IPS DF 4.7 (cell line): ENCODE results near the gene PDIA5.
"Not testable (repeated sequence)": the region's sequence is repeated elsewhere in the genome, so short reads cannot be mapped to it uniquely, and the experiment has no call there.

Source experiments
- DNase-seq: peaks from one replicate; pipeline ENCODE4 v3.0.0-alpha.2; 2013; ENCODE audit warnings: low spot score; ENCODE audit errors: extremely low read depth

Gene PDIA5

DNA sequence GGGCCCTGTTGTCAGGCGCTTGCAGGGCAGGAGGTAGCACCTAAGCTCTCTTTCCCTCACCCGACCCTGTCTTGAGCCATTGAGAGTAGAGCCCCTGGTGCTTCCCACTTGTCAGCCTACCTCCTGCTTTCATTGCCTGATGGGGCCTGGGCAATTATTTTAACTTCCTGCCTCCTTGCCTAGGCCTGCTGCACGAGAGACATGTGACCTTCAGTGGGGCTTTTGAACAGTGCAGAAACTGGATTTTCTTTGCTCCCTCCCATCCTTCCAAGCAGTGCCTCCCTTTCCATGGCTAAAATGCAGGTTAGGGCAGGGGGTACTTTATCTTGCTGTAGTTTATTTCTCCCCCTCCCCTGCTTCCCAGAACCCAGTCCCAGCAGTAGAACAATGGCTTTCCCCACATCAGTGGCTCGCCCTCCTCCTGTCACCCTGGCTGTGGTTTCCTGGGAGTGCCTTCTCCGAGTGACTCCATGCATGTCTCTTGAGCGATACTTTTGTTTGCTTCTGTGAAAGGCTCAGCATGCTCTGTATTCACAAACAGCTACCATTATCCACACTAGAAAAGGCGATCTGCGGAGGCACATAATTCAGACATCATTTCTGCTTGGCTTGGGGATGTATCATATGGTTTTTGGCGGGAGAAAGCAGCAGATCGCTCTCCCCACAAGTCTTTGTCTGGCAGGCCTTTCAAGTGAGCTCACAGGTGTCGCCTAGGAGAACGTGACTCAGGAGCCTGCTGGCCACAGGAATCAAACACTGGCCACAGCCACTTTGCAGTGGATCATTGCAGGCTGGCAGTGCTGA is 24.1 kb downstream of the PDIA5 start:
- DNase-seq = no peak

DNA sequence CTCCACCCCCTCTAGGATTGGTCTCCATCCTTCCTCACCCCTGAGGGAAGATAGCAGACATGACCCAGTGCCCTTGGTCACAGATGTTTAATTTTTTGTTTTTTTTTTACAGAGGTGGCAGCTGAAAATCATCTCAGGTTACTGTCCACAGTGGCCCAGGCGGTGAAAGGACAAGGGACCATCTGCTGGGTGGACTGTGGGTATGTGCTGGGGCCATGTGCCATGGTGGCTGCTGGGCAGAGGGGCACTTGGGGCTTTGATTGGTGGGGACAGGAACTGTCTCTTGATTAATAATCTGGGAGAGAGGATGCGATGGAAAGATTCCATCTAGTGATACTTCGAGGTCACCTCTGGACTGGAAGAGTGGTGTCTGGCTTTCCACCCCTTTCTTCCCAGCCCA is 25.4 kb downstream of the PDIA5 start:
- no peak for DNase-seq

DNA sequence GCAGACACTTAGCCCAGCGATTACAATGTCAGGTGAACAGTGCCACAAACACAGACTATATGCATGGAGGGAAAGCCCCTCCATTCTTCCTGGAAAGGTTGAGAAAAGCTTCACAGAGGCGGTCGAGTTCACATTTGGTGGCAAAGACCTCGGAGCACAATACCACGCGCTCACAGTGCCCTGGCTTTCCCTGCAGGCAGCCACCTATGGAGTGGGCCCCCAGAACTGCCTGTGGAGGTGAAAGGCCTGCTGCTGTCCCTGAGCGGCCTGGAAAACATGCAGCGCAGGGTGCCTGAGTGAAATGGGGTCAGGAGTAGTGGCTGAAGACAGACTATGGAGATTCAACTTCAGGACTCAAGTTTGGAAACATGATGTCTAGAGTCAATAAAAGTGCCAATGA is 26.9 kb downstream of the PDIA5 start:
- no peak for DNase-seq

DNA sequence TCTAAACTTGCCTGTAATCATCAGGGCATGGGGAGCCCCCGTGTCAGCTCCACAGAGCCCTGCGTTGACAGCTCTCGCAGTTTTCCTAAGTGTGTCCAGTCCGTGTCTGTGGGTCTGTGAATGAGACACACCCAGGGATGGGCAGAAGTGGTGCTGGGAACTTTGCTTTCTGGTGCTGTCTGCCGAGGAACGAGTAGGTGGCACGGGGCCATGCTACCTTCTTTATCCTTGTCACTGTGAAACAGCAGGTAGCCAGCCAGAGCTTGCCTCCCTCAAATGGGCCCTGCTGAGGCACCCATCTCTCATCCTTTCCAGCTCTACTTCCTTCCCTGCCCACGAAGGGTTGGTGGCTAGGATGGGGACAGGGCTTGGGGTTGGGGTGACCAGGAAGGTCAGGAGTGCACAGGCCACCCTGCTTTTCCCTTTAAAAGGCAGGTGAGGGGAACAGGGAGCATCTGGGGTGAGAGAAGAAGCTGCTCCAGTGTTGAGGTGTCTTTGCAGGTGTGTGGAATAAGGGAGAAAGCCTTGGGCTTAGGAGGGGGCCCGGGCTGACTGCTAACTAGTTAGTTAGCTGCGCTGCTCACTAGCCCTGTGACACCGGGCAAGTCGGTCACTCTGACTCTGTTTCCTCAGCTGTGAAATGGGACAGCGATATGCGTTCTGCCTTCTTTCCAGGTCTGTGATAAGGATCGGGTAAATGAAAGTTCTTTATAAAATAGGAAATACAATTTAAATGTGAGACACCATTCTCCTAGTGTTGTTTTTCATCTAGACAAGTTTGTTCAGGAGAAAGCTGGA is 27.9 kb downstream of the PDIA5 start:
- DNase-seq = no peak

- DNase-seq = no peak
These were observed 29.3 kb downstream of the PDIA5 start for GRCh38 chr3:123096126-123096525.

GRCh38 chr3:123096731-123097130 is 29.9 kb downstream of the PDIA5 start:
- DNase-seq = no peak

DNA sequence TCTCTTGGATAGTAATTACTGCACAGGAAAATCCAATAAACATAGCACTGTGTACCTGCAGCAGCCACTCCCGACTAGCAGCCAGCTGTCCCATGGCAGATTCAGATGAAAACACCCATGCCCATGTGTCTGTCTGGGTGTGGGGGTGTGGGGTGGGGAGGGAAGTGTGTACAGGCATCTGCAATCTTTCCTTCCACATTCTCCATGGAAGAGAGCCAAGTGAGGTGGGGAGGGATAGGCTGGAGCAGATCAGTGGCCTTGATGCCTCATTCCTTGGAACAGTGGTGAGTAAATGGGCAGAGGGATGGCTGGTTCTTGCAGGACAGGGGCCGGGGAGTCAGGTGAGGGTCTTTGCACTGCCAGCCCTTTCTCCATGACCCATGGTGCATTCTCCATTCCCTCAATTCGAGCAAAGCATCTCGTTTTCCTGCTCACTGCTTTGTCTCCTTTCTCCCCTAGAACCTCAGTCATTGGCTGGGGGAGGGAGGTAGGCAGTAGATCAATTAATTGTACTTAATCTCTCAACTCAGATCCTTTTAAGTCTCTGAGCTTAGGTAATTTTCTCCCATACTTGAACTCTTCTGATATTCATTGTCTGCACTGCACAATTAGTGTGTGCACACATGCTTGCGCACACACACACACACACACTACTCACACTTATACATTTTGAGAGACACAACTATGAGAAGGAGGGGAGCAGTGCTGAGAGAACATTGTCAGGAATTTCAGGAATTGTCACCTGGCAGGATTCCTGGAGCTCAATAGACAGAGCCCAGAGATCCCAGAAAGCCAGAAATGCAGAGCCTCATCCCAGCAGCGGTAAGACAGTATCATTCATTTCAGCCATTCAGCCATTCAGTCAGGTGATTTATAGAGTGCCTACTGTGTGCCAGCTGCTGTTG is 31.9 kb downstream of the PDIA5 start:
- DNase-seq = peak; percentile 33

DNA sequence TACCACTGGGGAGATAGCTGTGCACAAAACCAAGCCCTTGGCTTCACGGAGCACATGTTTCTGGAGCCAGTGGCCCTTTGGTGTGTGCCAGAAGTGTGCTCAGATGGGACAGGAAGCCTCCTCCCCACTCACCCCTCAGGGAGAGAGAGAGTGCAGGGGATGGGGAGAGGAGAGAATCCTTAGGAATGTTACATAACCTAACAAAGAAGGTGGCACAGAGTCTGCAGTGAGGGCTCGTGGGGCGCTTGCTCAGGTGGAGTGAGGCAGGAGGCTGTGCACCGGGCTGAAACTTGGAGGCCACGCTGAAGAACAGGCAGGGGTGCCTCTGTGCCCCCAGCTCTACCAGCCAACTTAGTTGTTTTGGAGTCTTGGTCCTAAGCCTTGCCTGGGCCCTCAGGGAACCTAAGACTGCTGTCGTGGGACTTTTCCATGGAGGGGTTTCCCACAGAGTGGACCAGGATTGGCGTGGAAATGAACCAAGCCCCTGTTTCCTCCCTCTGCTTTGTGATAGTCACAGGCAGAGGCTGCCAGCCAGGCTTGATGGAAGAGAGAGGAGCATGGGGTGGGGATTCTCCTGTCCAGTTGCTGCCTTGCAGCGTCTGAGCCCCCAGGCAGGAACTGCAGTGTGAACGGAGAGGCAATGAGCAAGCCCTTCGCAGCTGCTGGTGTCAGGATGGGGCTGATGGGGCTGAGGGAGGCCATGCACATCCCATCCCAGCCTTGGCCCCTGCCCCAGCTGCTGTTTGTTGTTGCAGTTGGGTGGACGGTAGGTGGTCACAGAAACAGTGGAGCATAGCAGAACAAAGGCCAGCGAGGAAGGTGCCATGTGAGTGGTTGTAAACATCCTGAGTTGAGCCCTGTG is 32.7 kb downstream of the PDIA5 start:
- DNase-seq = no peak

GRCh38 chr3:123100193-123100776 is 33.5 kb downstream of the PDIA5 start:
- DNase-seq = no peak

GRCh38 chr3:123102249-123102648 is 35.4 kb downstream of the PDIA5 start:
- no peak for DNase-seq

- DNase-seq = no peak
These were observed 36.0 kb downstream of the PDIA5 start for GRCh38 chr3:123102826-123103225.

- DNase-seq = no peak
These were observed 37.7 kb downstream of the PDIA5 start for GRCh38 chr3:123104550-123104949.

GRCh38 chr3:123105201-123106189 is 38.7 kb downstream of the PDIA5 start:
- DNase-seq = no peak

DNA sequence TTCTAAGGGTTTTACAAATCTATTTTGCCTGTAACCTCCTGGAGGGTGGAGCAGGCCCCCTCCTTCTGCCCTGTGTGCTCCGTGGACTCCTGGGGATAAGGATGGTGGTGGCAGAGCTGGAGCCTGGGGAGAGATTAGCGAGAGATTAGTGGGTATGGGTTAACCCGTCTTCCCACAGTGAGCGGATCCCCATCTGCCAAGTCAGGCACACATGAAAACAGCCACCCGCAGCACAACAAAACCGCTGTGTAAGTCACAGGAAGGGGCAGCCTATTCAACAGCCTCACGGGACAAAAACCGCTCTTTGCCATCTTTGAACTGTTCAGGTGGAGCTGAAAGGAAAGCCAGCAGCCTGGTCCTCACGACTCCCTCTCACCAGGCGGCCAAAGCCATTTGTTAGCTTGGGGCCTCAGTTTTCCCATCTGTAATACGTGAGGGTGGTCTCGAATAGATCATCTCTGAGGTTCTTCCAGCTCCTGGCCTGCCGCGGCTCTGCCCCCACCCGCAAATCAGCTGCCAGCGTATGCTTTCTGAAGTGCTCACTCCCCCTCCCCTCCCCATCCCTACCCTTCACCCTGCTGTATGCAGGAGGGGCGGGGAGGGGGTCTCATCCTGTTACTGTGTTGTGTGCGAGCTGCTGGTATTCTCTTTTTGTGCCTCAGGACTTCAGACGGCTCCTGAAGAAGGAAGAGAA is 43.6 kb downstream of the PDIA5 start:
- DNase-seq = no peak

- no peak for DNase-seq
These were observed 44.3 kb downstream of the PDIA5 start for GRCh38 chr3:123110976-123111615.

DNA sequence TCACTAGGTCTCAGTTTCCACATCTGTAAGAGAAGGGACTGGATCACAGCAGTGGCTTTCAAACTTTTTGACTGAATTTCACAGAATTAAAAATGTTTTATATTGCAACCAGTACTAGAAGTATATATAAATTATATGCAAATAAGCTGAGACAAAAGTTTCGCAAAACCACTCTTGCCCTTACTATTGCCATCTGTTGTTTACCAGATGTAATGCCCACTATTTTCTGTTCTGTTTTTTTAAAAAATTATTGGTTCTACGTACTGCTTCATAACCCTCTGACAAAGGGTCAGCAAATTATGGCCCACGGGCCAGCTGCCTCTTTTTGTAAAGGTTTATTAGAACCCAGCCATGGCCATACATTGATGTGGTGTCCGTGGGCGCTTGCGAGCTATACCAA is 44.8 kb downstream of the PDIA5 start:
- no peak for DNase-seq

DNA sequence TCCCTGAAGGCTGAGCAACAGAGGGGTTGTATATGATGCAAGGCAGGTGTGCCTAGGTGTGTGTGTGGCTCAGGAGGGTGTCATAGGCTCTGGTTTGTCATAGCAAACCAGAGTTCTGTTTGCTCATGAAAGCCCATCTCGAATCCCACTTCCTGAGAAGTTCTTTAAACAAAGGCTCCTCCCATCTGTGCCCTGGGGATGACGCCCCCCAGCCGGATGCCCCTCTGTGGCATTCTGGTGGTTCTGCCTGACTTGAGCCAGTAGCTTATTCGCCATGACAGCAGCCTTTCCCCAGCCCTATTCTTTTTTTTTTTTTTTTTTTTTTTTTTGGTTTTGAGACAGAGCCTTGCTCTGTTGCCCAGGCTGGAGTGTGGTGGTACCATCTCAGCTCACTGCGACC is 45.4 kb downstream of the PDIA5 start:
- DNase-seq = no peak

- not testable (repeated sequence) for DNase-seq
These were observed 45.8 kb downstream of the PDIA5 start for GRCh38 chr3:123112656-123113055.
